D721Med (cell line): ENCODE measurements around the gene KRT83.

ENCODE experiments used
- DNase-seq: peaks from one replicate; pipeline ENCODE4 v3.0.0; 2011; ENCODE audit warnings: low spot score; ENCODE audit not compliant: insufficient read length
- FAIRE-seq: peaks from 2 replicates; lab custom pipeline; 2011; peaks lifted over from hg19 to GRCh38; lab: Jason Lieb, UNC
- TF ChIP-seq, protein P1 (sequence below): IDR thresholded peaks from 2 replicates; pipeline ENCODE4 v1.5.1; 2012; ENCODE audit warnings: mild to moderate bottlenecking, control low read depth; ENCODE audit not compliant: insufficient read depth; ENCODE audit errors: missing control alignments

Gene KRT83

DNA sequence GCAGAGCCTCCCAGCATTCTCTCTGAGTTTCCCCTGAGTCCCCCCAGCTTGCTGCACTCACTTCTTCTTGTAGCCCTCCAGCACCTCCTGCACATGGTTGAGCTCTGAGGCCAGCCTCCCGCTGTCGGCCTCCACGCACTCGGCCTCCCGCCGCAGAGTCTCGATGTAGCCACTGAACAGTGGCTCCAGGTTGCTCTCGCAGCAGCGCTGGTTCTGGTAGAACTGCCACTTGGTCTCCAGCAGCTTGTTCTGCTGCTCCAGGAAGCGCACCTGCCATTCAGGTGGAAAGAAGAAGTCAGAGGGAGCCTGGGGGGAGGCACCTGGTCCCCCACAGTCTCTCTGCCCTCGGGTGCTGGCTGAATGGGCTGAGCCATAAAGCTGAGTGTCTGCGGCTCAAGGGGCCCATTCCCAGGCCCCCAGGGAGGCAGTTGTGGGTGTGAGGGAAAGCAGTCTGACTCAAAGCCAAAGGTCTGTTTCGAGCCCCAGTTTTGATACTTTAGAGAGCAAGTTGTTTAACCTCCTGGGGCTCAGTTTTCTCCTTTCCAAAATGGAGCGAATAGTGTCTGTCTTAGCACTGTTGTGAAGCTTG is 43.8 kb upstream of the KRT83 start:
- DNase-seq (no peak), FAIRE-seq (no peak)

DNA sequence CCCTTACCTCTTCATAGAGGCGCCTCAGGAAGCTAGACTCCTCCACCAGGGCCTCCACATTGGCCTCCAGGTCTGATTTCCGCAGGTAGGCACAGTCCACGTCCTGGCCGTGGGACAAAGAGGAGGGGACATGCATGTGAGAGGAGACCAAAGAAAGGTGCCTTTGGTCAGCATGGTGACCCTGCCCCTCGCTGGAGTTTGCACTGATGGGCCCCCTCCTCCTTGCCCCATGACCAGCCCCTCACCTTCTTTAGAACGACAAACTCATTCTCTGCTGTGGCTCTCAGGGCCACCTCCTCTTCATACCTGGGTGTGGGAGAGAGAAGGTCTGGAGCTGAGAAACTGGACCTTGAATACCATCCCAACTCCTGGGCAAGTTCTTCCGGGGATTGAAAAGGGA is 42.9 kb upstream of the KRT83 start:
- DNase-seq (no peak), FAIRE-seq (no peak)
- TF ChIP-seq, protein P1, sequence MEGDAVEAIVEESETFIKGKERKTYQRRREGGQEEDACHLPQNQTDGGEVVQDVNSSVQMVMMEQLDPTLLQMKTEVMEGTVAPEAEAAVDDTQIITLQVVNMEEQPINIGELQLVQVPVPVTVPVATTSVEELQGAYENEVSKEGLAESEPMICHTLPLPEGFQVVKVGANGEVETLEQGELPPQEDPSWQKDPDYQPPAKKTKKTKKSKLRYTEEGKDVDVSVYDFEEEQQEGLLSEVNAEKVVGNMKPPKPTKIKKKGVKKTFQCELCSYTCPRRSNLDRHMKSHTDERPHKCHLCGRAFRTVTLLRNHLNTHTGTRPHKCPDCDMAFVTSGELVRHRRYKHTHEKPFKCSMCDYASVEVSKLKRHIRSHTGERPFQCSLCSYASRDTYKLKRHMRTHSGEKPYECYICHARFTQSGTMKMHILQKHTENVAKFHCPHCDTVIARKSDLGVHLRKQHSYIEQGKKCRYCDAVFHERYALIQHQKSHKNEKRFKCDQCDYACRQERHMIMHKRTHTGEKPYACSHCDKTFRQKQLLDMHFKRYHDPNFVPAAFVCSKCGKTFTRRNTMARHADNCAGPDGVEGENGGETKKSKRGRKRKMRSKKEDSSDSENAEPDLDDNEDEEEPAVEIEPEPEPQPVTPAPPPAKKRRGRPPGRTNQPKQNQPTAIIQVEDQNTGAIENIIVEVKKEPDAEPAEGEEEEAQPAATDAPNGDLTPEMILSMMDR: no peak

More for the DNA sequence above, 43.8 kb upstream of the KRT83 start:
- TF ChIP-seq, protein P1: no peak

DNA sequence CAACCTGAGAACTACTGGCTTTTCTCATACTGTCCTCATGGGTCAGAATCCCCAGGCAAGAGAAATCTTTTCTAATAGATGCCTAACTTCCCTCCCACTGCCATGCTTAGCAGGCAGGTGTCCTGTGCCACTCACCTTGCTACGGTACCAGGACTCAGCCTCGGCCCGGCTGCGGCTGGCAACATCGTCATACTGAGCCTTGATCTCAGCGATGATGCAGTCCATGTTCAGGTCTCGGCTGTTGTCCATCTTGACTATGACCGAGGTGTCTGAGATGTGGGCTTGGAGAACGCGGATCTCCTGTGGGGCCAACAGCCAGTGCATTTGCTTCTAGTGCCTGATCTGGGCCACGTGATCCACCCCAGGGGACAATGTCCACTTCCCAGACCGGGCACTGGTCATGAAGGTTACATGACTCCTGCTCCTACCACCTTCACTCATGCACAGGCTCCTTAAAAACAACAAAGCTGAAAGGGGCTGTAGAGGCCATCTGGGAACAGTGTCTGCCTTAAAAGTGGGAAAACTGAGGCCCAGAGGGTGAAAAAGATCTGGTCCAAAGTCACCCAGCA is 42.0 kb upstream of the KRT83 start:
- no peak for FAIRE-seq
- DNase-seq: no peak
- TF ChIP-seq, protein P1: no peak

DNA sequence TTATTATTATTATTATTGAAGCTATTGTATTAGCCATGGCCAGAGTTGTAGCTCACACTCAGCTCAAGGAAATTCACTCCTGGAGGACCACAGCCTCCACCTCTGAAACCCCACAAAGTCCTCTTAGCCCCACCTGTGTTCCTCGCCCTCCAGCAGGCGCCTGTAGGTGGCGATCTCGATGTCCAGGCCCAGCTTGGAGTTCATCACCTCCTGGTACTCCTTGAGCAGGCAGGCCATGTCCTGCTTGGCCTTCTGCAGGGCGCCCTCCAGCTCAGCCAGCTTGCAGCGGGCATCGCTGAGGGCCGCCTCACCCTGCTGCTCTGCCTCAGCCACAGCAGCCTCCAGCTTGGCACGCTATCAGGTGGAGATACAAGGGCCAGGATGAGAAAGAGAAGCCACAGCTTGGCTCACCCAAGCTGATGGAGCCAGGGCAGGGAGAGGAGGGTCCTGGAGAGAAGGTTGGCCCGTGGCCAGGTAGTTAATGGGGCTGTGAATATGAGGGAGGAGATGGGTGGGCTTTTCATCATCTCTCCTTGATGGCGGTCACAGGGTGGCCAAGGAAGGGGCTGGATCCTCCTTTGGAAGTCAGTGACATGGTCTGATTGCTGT is 41.0 kb upstream of the KRT83 start:
- TF ChIP-seq, protein P1: no peak
- FAIRE-seq: no peak
- DNase-seq: no peak

GRCh38 chr12:52361553-52361952 is 40.4 kb upstream of the KRT83 start:
- FAIRE-seq (no peak), DNase-seq (no peak)
- TF ChIP-seq, protein P1: no peak

- TF ChIP-seq, protein P1: no peak
- FAIRE-seq (no peak), DNase-seq (no peak)
Measured at GRCh38 chr12:52360663-52361271, 39.6 kb upstream of the KRT83 start.
